Measurements from ENCODE around the gene SELENBP1.
"Not testable (repeated sequence)": the region's sequence is repeated elsewhere in the genome, so short reads cannot be mapped to it uniquely, and the experiment has no call there.

SELENBP1 gene

DNA sequence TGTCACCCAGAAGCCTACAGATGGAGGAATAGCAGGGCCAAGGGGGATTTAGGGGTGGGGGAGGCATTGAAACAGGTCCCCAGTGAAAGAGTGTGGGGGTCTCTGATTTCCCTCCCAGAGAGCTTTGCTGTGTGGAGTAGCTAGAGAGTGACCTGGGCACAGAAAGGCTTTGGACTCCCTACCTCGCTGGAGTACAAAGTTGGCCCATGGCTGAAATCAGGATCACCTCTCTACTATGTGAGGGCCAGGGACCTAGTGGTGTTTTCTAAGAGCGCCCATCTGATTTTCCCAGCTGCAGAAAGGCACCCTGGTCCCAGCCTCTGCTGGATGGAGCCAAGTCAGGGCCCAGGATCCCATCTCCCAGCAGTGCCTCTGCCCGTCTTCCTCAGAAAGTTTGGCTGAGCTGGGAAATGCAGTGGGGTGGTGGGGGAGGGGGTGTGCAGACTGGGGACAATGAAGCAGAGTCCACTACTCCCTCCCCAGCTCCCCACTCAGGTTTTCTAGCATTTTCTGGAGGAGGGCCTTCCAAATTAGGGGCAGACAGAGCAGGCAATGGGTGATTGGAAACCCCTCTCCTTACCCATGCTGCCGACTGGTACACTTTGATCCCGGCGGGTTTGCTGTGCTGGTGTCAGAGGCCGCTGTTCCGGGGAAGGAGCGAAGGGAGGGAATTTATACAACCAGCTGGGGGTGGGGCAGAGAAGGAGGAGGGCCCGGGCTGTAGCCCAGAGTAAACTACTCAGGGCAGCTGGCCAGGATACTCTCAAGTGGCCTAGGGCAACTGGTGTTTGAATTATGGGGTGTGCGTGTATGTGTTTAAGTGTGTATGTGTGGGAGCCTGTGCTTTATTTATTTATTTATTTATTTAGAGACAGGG, at the start of gene SELENBP1:
Gene SELENBP1, minus strand, starts transcription at position 648 of the 877 bp plus-strand sequence. Its CDS starts 64 bp downstream, at position 584.
- no peak for DNase-seq

DNA sequence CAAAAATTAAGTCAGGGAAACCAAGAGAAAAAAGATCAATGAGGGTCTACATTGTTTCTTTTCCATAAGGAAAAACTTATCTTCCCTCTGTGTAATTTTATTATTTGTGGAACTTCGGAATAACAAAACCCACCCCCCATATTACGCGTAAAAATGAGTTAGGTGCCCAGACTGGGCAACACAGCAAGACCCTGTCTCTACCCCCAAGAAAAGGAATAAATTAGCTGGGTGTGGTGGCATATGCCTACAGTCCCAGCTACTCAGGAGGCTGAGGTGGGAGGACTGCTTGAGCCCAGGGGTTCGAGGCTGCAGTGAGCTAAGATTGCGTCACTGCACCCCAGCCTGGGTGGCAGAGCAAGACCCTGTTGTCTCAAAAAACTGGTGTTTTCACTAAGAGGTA, 47.3 kb upstream of the SELENBP1 start:
- no peak for DNase-seq

DNA sequence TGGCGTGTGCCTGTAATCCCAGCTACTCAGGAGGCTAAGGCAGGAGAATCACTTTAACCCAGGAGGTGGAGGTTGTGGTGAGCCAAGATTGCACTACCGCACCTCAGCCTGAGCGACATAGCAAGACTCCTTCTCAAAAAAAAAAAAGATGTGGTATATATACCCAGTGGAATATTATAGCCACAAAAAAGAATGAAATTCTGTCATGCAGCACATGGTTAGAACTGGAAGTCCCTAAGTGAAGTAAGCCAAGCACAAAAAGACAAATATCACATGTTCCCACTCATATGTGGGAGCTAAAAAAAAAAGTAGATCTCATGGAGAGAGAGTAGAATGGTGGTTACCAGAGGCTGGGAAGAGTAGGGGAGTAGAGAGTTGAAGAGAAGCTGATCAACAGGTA, 45.6 kb upstream of the SELENBP1 start:
- no peak for DNase-seq

DNA sequence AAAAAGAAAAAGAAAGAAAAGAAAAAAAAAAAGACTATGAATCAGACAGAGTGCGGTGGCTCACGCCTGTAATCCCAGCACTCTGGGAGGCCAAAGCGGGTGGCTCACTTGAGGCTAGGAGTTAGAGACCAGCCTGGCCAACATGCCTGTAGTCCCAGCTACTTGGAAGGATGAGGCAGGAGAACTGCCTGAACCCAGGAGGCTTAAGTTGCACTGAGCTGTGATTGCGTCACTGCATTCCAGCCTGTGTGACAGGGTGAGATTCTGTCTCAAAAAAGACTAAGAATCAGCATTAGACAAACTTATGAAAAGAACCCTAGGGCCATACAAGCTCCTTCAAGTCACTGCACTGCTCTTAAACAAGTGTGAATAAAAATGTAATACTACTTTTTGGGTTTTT, 43.7 kb upstream of the SELENBP1 start:
- no peak for DNase-seq

DNA sequence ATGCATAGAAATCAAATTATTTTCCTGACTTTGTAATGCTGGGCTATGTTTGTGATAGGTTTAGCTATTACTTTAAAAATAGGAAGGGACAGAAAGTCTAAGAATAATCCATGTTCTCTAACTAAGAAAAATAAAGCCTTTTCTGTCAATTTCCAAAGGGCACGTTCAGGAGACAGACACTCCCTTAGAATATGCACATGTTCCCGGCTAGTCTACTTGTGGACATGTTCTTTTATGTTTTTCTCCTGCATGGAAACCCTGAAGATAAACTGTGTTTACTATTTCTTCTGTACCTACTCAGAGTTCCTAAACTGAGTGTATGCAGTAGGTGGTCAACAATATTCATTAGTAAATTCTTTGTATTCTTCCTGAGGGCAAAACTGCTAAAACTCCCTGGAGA, 39.4 kb upstream of the SELENBP1 start:
- DNase-seq: no peak

DNA sequence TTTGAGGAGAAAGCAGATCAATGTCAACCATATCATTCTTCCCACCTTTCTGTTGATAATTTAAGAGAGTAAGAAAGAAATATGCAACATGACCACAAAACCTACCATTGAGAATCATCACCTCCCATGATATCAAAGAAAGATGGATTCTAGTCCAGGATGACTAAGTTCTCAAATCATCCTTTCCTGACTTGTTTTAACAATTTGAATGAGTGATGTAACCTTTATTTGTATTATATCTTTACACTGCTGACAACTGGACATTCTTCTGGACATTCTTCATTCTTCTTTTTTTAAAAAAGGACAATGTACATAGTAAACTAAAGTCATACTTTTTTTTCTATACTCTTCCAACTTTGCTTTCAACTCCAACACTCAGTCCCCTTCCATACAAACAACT, 36.4 kb upstream of the SELENBP1 start:
- DNase-seq: no peak

DNA sequence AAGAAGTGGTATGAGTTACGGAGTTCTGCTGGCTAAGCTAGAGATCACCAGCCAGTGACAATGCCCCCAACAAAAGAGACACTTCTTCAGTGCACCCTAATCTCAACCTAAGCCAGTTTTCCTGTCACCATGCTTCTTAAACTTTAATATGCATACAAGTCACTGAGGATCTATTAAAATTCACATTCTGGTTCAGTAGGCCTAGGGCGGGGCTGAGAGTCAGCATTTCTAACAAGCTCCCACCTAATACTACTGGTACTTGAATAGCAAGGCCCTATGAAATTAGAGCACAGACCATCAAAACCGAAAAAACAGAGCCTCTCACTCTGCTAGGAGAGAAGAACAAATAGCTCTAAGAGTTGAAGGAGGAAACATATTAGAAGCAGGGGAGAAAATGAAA, 34.8 kb upstream of the SELENBP1 start:
- DNase-seq: no peak

DNA sequence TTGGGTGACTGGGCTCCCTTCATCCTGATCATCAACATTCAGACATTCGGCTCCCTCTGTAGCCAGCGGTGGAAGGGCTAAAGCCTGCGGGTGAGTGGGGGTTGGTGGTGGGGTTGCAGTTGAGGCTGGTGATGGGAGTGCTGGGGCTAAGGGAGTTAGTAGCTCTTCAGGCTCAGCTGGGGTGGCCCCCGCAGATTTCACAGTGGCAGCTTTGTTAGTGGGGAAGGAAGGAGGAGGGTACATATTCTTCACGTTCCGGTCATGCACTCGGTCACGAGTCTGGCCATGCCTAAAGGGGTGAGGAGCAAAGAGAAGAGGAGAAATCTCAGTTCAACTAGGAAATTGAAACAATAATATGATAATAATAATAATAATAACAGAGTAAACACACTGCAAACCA, 33.7 kb upstream of the SELENBP1 start:
- DNase-seq: no peak

DNA sequence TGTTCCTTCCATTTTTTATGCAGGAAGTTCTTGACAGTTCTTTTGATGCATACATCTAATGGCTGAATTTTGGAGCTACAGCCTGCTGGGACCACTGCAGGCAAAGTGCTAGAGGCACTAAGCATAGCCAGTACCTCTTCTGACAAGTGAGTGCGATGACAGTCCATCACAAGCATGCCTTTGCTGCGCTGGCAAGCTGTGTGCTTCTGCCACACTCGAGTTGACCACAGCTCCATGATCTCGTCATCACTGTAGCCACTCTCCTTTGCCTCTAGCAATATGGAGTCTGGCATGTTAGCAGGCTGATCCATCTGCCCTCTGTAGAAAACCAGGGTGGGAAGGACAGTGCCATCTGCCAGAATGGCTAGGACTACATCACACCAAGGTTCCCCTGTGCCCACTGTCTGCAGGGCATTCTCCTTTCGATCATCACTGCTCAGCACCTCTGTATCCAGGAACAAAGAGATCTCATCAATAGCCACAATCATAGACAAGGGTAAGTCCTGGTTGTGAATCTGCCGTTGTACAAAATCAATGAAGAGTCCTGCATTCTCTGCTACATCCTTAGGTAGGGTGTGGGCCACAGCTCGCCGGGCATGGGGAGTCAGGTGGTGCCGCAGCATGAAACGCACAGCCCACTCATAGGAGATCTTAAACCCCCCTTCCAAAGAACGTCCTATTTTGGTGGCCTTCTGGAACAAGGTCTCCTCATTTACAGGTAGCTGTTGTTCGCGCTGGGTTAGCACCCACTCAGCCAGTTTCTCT, 32.9 kb upstream of the SELENBP1 start:
- no peak for DNase-seq

DNA sequence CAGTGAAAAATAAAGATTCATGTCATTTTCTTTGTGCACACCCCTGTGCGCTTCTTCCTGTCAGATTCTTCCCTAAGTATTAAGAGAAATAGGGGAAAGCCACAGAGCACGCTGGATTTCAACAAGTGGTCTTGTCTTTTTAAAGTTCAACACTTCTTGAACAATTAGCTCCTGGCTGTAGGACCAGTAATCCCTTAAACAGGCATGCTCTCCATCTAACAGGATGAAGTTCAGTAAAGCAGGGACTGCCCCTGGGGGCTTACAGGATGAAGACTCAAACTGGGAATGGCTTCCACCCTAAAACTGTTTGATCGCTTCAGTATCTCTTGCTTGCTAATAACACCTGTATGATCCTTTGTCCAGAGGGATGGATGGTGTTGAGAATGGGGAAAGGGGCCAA, 31.1 kb upstream of the SELENBP1 start:
- DNase-seq: no peak

DNA sequence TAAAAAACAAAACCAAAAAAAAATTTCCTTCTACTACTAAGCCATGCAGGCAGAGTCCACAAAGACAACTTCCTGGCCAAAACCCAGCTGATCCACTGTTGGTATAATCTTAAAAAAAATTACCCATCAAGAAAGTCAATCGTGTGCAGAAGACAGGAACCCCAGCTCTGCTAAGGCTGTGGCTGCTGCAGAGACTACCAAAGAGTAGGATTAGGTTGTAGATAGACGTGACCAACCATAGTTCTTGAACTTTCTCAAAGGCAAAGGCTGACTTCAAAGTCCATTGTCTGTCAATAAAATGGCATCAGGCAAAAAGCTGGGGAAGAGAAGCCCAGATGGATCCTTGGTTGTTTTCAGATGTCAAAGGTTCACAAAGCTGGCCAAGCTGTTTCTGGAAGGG, 30.3 kb upstream of the SELENBP1 start:
- no peak for DNase-seq

DNA sequence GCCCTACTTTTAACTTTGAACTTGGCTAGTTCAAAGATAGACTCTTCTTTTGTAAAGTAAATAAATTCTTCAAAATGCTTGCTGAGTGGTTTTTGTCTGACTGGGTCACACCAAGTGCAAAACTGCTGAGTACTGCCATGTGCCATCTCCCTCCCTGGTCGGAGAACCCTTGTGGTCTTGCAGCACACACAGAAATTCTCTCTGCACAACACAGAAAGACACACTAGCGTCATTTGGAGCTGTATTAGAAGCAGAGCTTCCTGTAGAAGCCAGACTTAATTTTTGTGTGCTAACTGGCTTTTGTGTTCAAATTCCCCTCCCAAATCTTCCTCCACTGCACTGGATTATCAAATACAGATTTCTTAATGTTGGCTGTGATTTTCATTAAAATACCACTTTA, 29.4 kb upstream of the SELENBP1 start:
- no peak for DNase-seq

DNA sequence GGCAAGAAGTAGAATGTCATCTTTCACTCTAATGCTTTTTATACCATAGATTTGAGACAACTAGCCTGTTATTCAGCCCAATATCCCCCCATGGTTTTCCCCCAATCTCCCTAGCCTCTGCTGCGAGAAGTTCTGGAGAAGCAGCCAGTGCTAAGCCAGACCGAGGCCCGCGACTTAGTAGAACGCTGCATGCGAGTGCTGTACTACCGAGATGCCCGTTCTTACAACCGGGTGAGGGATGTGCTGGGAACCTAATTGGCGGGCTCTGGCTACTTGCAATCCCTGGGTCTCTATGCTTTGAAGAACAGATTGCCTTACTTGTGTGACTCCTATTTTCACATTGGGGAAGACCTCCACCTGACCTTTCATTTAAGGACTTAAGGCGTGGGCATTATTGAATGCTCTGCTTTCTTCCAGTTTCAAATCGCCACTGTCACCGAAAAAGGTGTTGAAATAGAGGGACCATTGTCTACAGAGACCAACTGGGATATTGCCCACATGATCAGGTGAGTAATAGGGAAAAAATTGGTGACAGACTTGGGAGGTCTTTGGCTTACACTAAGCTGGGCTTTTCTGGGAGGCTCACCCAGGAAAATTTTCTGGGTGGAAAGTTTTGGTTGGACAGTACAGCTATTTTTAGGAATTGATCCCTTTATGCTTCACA, 28.8 kb upstream of the SELENBP1 start:
- no peak for DNase-seq

DNA sequence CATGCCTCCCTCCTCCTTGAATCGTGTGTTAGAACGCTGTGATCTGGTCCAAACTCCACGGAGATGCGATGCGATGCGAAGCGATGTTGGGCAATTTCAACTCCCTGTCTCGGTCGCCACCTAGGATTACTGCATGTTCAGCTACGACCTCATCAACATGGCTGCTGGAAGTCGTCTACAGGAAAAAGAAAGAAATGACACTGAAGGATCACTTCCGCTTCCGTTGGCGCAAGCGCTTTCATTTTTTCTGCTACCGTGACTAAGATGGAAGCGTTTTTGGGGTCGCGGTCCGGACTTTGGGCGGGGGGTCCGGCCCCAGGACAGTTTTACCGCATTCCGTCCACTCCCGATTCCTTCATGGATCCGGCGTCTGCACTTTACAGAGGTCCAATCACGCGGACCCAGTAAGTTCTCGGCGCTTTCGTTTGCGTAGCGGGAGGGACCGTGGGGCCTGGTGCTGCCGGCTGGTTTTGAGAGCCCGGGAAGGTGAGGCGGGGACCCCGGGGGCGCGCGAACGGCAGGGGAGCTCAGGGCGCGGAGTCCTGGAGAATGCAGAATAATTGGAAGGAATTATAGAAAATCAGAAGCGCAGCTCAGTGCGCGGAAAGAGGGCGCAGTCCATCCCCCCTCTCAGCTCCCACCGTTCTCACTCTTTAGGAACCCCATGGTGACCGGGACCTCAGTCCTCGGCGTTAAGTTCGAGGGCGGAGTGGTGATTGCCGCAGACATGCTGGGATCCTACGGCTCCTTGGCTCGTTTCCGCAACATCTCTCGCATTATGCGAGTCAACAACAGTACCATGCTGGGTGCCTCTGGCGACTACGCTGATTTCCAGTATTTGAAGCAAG, 27.0 kb upstream of the SELENBP1 start, which contains the start of gene PSMB4:
Gene PSMB4, plus strand, starts transcription at position 250 of the 848 bp plus-strand sequence. Its CDS starts 15 bp downstream, at position 265.
- DNase-seq: peak; percentile 57 to 79

DNA sequence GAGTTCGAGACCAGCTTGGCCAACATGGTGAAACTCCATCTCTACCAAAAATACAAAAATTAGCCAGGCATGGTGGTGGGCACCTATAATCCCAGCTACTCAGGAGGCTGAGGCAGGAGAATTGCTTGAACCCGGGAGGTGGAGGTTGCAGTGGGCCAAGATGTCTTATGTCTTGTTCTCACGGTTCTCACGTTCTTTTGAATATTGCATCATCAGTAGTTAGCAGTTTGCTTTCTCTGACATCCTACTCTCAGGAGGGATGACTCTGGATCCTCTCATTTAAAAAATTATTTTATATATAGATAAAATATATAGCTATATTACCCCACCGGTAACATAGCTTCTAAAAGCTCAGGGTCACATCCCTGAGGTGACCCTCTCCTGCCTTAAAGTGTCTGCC, 23.8 kb upstream of the SELENBP1 start:
- DNase-seq: not testable (repeated sequence)

DNA sequence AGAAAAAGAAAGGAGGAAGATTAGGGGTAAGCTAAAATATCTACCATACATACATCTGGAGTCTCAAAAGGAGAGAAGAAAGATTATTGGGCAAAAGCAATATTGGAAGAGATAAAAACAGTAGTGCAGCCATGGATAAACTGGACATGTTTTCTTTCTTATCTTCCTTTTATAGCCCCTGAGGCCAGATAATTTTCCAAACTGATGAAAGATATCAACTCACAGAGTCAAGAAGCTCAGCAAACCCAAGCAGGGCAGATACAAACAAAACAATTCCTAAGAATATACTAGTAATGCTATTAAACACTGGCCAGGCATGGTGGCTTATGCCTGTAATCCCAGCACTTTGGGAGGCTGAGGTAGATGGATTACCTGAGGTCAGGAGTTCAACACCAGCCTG, 21.1 kb upstream of the SELENBP1 start:
- DNase-seq: no peak

DNA sequence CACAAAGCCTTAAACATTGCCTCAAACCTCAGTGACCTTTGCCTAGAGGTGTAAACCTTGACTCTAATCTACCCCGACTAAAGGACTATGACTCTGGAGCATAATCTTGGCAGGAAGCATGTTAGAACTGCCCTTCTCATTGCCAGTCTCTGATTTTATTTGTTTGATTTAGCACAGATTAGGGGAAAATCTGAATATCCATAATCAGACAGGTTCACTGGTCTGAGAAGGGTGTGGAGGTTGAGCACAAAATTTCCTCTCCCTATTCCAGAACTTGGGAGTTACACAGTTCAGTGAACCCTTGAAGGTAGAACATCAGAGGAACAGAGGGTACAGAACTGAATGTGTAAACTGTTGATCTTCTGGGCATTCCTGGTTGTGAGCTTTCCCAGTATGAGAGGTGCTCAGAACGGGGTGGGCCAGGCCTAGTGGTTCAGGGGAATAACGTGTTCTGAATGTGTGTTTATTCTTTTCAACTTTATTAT, 18.6 kb upstream of the SELENBP1 start:
- DNase-seq: no peak

DNA sequence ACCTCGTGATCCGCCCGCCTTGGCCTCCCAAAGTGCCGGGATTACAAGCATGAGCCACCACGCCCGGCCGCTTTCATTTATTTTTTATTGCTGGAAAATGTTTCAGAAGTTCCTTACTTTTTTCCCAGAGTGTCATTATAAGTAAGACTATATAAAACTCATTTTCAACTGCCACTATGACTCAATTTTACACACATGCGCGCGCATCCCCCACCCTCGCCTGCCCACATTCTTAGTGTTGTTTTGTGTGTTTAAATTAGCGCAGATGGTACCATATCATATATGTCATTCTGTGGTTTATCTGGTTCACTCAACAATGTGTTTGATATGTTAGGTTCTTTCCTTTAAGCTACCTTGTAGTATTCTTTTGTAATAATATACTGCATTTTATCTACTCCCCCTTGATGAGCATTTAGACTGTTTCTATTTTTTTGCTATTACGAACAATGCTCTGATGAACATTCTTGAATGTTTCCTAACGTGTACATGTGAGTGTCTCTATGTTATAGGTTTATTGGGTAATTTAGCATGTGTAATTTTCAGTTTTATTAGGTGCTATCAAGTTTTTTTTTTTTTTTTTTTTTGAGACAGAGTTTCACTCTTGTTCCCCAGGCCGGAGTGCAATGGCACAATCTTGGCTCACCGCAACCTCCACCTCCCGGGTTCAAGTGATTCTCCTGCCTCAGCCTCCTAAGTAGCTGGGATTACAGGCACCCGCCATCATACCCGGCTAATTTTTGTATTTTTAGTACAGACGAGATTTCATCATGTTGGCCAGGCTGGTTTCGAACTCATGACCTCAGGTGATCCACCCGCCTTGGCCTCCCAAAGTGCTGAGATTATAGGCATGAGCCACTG, 17.9 kb upstream of the SELENBP1 start:
- not testable (repeated sequence) for DNase-seq

DNA sequence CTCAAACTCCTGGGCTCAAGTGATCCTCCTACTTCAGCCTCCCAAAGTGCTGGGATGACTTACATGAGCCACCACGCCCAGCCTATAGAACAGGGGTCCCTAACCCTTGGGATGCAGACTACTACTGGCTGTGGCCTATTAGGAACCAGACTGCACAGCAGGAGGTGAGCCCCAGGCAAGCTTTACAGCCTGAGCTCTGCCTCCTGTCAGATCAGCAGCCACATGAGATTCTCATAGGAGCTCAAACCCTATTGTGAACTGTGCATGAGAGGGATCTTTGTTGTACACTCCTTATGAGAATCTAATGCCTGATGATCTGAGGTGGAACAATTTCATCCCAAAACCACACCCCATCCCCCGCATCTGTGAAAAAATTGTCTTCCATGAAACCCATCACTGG, 13.5 kb upstream of the SELENBP1 start:
- DNase-seq: no peak

DNA sequence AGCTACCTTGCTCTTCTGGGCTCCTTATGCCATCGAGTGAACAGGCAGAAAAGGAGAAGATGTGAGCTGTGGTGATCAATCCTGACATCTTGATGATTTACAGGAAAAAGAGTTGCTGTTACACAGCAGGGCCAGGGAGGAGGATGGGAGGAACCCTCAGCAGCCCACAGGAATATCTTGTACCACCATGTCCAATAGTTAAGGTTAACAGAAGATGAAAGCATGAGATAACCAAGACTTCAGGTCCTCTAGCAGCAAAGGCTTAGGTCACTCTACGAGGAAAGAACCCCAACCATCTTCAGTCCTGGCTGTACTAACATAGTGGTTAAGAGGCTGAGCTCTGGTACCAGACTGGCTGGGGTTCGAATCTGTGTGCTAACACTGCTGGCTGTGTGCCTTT, 12.1 kb upstream of the SELENBP1 start:
- no peak for DNase-seq

DNA sequence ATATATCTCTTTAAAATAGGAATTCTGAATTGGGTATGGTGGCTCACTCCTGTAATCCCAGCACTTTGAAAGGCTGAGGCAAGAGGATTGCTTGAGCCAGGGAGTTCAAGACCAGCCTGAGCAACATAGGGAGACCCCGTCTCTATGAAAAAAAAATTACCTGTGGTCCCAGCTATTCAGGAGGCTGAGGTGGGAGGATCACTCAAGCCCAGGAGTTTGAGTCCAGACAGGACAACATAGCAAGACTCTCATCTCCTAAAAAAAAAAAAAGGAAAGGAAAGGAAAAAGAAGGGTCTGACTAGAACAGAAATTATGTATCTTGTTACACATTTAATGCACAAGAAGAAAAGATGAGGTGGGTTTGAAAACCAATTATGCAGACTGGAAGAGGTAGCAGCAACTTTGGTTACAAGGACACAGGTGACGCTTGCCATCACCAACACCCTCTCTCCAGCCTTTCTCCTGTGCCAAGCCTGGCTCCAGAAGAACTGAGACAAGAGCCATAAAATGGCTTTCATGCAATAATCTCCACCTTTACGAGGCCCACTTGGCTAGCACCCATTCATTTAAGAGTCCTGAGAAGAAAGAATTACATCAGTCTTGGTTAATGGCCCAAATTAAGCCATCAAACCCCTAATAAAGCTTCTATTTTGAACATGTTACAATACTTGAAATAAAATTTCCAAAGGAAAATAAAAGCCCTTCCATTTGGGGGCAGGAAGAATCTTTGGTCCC, 4.8 kb upstream of the SELENBP1 start:
- DNase-seq: no peak
